Astrocyte (in vitro differentiated cells and primary cell): ENCODE results near the gene CAPG. TPM values are rescaled to one million over a fixed set of nuclear protein-coding genes. Genes with fewer than 3 reads are reported as not detected.

ENCODE experiments used
- DNase-seq: peaks from one replicate; pipeline ENCODE4 v3.0.0-alpha.2; 2010; ENCODE audit warnings: low read depth
- FAIRE-seq: peaks from 2 replicates; lab custom pipeline; 2011; peaks lifted over from hg19 to GRCh38; lab: Jason Lieb, UNC
- H2AFZ ChIP-seq: 2 replicates; pipeline ENCODE4 v1.6.0; 2012; ENCODE audit warnings: low read depth, low read length, inconsistent platforms
- H3K27ac ChIP-seq: 2 replicates; pipeline ENCODE4 v1.5.1; 2011; ENCODE audit warnings: low read depth, low read length, inconsistent platforms
- H3K27me3 ChIP-seq: 2 replicates; pipeline ENCODE4 v1.6.0; 2011; ENCODE audit warnings: low read length, inconsistent platforms; ENCODE audit not compliant: insufficient read depth
- H3K36me3 ChIP-seq: 2 replicates; pipeline ENCODE4 v1.5.1; 2011; ENCODE audit warnings: low read length, inconsistent platforms; ENCODE audit not compliant: insufficient read depth
- H3K4me1 ChIP-seq: 2 replicates; pipeline ENCODE4 v1.5.1; 2011; ENCODE audit warnings: low read length, inconsistent platforms; ENCODE audit not compliant: insufficient read depth
- H3K4me2 ChIP-seq: 2 replicates; pipeline ENCODE4 v1.6.0; 2012; ENCODE audit warnings: low read length, inconsistent platforms
- H3K4me3 ChIP-seq: 2 replicates; pipeline ENCODE4 v1.5.1; 2011; ENCODE audit warnings: low read depth, mild to moderate bottlenecking, low read length, inconsistent platforms; ENCODE audit not compliant: insufficient read depth
- H3K79me2 ChIP-seq: 2 replicates; pipeline ENCODE4 v1.6.0; 2012; ENCODE audit warnings: mild to moderate bottlenecking, low read length, inconsistent platforms; ENCODE audit not compliant: insufficient read depth
- H3K9ac ChIP-seq: 2 replicates; pipeline ENCODE4 v1.6.0; 2012; ENCODE audit warnings: mild to moderate bottlenecking, low read length, inconsistent platforms
- H3K9me3 ChIP-seq: 2 replicates; pipeline ENCODE4 v1.5.1; 2012; ENCODE audit warnings: low read depth, mild to moderate bottlenecking, low read length, inconsistent platforms; ENCODE audit not compliant: insufficient read depth
- H4K20me1 ChIP-seq: 2 replicates; pipeline ENCODE4 v1.6.0; 2012; ENCODE audit warnings: low read length, inconsistent platforms; ENCODE audit not compliant: insufficient read depth
- H3K27ac Mint-ChIP-seq: one replicate; pipeline ENCODE4 v1.8.0; 2021; ENCODE audit warnings: mild to moderate bottlenecking, mixed read lengths; ENCODE audit not compliant: unreplicated experiment
- H3K27me3 Mint-ChIP-seq: one replicate; pipeline ENCODE4 v1.8.0; 2021; ENCODE audit warnings: low read depth, mixed read lengths; ENCODE audit not compliant: unreplicated experiment
- H3K36me3 Mint-ChIP-seq: one replicate; pipeline ENCODE4 v1.8.0; 2021; ENCODE audit warnings: low read depth, mixed read lengths; ENCODE audit not compliant: unreplicated experiment
- H3K4me1 Mint-ChIP-seq: one replicate; pipeline ENCODE4 v1.8.0; 2021; ENCODE audit warnings: low read depth, mixed read lengths; ENCODE audit not compliant: unreplicated experiment
- H3K4me3 Mint-ChIP-seq: one replicate; pipeline ENCODE4 v1.8.0; 2021; ENCODE audit warnings: mild to moderate bottlenecking, moderate library complexity, mixed read lengths; ENCODE audit not compliant: unreplicated experiment
- H3K9me3 Mint-ChIP-seq: one replicate; pipeline ENCODE4 v1.8.0; 2021; ENCODE audit warnings: mild to moderate bottlenecking, mixed read lengths; ENCODE audit not compliant: unreplicated experiment
- EZH2 ChIP-seq: IDR thresholded peaks from 2 replicates; pipeline ENCODE4 v1.6.1; 2012; ENCODE audit warnings: mild to moderate bottlenecking, low read length, inconsistent platforms; ENCODE audit not compliant: insufficient read depth
- total RNA-seq: library from RNA; stranded (reverse); gene quantifications from 2 replicates; pipeline ENCODE4 v1.2.1, GENCODE V29; 2021
- TF ChIP-seq, protein P1 (sequence below): IDR thresholded peaks from 2 replicates; pipeline ENCODE4 v1.5.1; 2011; ENCODE audit warnings: low read depth, mild to moderate bottlenecking, inconsistent platforms, low read length, moderate library complexity; ENCODE audit not compliant: insufficient read depth

The CAPG gene
- total RNA-seq, 1 donor from 2014 or later, result 68.2 TPM

DNA sequence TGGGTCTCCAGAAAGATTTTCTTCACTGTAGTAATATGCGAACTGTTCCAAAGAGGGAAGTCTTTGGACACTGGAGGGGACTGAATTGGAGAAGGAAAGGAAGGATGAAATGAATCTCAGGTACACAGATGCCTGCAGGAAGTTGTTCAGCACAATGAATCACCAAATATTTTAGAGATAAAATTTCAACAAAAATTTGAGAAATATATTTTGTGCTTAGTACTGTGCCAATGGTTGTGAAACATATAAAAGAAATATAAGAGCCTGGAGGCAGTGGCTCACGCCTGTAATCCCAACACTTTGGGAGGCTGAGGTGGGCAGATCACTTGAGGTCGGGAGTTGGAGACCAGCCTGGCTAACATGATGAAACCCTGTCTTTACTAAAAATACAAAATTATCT lies 52.4 kb downstream of the CAPG start:
- TF ChIP-seq, protein P1, sequence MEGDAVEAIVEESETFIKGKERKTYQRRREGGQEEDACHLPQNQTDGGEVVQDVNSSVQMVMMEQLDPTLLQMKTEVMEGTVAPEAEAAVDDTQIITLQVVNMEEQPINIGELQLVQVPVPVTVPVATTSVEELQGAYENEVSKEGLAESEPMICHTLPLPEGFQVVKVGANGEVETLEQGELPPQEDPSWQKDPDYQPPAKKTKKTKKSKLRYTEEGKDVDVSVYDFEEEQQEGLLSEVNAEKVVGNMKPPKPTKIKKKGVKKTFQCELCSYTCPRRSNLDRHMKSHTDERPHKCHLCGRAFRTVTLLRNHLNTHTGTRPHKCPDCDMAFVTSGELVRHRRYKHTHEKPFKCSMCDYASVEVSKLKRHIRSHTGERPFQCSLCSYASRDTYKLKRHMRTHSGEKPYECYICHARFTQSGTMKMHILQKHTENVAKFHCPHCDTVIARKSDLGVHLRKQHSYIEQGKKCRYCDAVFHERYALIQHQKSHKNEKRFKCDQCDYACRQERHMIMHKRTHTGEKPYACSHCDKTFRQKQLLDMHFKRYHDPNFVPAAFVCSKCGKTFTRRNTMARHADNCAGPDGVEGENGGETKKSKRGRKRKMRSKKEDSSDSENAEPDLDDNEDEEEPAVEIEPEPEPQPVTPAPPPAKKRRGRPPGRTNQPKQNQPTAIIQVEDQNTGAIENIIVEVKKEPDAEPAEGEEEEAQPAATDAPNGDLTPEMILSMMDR, result no peak
- Histone ChIP-seq H3K9ac (no peak overlapping the region), H3K4me2 (no peak overlapping the region), H3K27me3 (no peaks in the 10 kb centered on the region), H3K36me3 (no peaks in the 10 kb centered on the region), H3K4me3 (no peak overlapping the region), H2AFZ (no peak overlapping the region), H3K79me2 (peaks cover 33% of the 10 kb centered on the region), H3K9me3 (no peaks in the 10 kb centered on the region), H3K27ac (no peak overlapping the region), H4K20me1 (no peaks in the 10 kb centered on the region), H3K4me1 (peaks cover 9% of the 10 kb centered on the region)
- no peak overlapping the region for H3K4me3 Mint-ChIP-seq
- DNase-seq (no peak), FAIRE-seq (no peak)
- peaks cover 10% of the 10 kb centered on the region for H3K4me1 Mint-ChIP-seq
- no peaks in the 10 kb centered on the region for H3K27me3 Mint-ChIP-seq
- no peak overlapping the region for H3K27ac Mint-ChIP-seq
- peaks cover 10% of the 10 kb centered on the region for H3K36me3 Mint-ChIP-seq
- peaks cover 2% of the 10 kb centered on the region for H3K9me3 Mint-ChIP-seq

DNA sequence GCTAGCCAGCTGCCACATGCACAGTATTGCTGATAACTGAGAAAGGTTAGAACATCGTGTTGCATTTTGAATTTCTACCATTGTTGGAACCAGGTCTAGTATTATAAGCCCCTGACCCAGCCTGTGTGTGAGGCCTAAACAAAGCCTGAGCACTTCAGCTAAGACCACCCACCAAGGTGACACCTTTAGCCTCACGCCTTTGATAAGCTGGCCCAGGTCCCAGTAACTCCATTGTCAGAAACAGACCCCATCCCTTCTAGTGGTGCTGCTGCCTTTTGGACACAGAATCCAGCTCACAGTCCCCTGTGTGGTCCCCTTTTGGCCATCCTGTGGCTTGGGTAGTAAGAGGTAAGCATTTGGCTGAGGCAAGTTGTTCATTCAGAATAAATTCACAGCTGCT lies 54.0 kb downstream of the CAPG start:
- Mint-ChIP-seq H3K4me1 (peaks cover 11% of the 10 kb centered on the region), H3K27me3 (no peaks in the 10 kb centered on the region), H3K9me3 (no peaks in the 10 kb centered on the region), H3K36me3 (peaks cover 6% of the 10 kb centered on the region), H3K4me3 (peak overlapping the region; percentile 20), H3K27ac (no peak overlapping the region)
- no peak overlapping the region for H3K4me2 ChIP-seq
- H3K27ac ChIP-seq, result no peak overlapping the region
- no peaks in the 10 kb centered on the region for H3K9me3 ChIP-seq
- H2AFZ ChIP-seq, result no peak overlapping the region
- peaks cover 9% of the 10 kb centered on the region for H3K4me1 ChIP-seq
- H3K79me2 ChIP-seq, result peaks cover 37% of the 10 kb centered on the region
- H4K20me1 ChIP-seq, result peaks cover 11% of the 10 kb centered on the region
- DNase-seq, result no peak
- no peak for TF ChIP-seq EZH2
- TF ChIP-seq, protein P1, result no peak
- no peak for FAIRE-seq
- H3K4me3 ChIP-seq, result no peak overlapping the region
- H3K27me3 ChIP-seq, result no peaks in the 10 kb centered on the region
- H3K36me3 ChIP-seq, result peaks cover 3% of the 10 kb centered on the region
- no peak overlapping the region for H3K9ac ChIP-seq

DNA sequence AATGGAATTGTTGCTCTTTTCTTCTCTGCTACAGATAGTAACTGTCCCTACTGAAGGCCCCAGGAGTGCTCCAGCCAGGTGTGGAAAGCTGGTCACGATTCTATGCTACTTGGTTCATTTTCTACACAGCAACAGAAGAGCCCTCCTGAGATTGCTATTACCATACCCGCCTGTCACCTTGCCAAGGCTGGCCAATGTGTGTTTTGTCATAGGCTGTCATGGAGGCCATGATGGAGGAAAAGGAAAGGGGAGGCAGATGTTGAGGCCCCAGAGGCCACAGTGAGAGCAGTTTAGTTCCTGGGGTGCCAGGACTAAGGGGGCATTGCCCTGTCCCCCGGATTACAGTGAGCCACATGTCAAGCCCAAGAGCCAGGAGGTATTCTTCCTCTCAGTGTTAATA lies 54.6 kb downstream of the CAPG start:
- peak overlapping the region; percentile 99 for H3K4me3 Mint-ChIP-seq
- no peak for FAIRE-seq
- Histone ChIP-seq H2AFZ (peak overlapping the region; percentile 99), H3K27me3 (no peaks in the 10 kb centered on the region), H3K36me3 (peaks cover 4% of the 10 kb centered on the region), H3K4me1 (peaks cover 9% of the 10 kb centered on the region), H3K27ac (no peak overlapping the region), H4K20me1 (peaks cover 11% of the 10 kb centered on the region), H3K4me2 (peak overlapping the region; percentile 98), H3K9me3 (no peaks in the 10 kb centered on the region), H3K79me2 (peaks cover 37% of the 10 kb centered on the region), H3K4me3 (peak overlapping the region; percentile 97), H3K9ac (peak overlapping the region; percentile 97)
- peaks cover 11% of the 10 kb centered on the region for H3K4me1 Mint-ChIP-seq
- H3K27ac Mint-ChIP-seq, result peak overlapping the region; percentile 34
- no peak for TF ChIP-seq EZH2
- TF ChIP-seq, protein P1, result no peak
- no peaks in the 10 kb centered on the region for H3K27me3 Mint-ChIP-seq
- H3K36me3 Mint-ChIP-seq, result peaks cover 11% of the 10 kb centered on the region
- DNase-seq, result no peak
- no peaks in the 10 kb centered on the region for H3K9me3 Mint-ChIP-seq
